GM21367 (cell line): ENCODE measurements around the gene GRIN2C.
"Not testable (repeated sequence)": the region's sequence is repeated elsewhere in the genome, so short reads cannot be mapped to it uniquely, and the experiment has no call there.

Experiments
- ATAC-seq: cut with Tn5 transposase; IDR thresholded peaks from one replicate; pipeline ENCODE4 v1.9.1; 2021; ENCODE audit not compliant: unreplicated experiment

The GRIN2C gene

GRCh38 chr17:74881073-74881472, 21.4 kb upstream of the GRIN2C start:
- ATAC-seq = no peak

GRCh38 chr17:74879308-74879707, 19.6 kb upstream of the GRIN2C start:
- ATAC-seq = no peak

GRCh38 chr17:74878658-74879057, 19.0 kb upstream of the GRIN2C start:
- ATAC-seq = no peak

GRCh38 chr17:74877592-74878548, 18.2 kb upstream of the GRIN2C start:
- ATAC-seq = no peak

GRCh38 chr17:74875977-74876593, 16.4 kb upstream of the GRIN2C start:
- no peak for ATAC-seq

GRCh38 chr17:74875155-74875976, 15.7 kb upstream of the GRIN2C start:
- ATAC-seq = no peak

GRCh38 chr17:74874615-74875037, 14.9 kb upstream of the GRIN2C start:
- ATAC-seq = no peak

- no peak for ATAC-seq
Measured at GRCh38 chr17:74873874-74874614, 14.4 kb upstream of the GRIN2C start.

GRCh38 chr17:74873037-74873873, 13.6 kb upstream of the GRIN2C start:
- peak; percentile 79 for ATAC-seq

GRCh38 chr17:74872313-74873036, 12.8 kb upstream of the GRIN2C start, which contains the start of gene FDXR:
TSS of gene FDXR (minus strand) at chr17:74872994. CDS start at chr17:74872944, 50 bp downstream.
- ATAC-seq = peak; percentile 10

GRCh38 chr17:74871356-74872076, 11.8 kb upstream of the GRIN2C start:
- no peak for ATAC-seq

- ATAC-seq = no peak
Measured at GRCh38 chr17:74870512-74870911, 10.8 kb upstream of the GRIN2C start.

GRCh38 chr17:74870028-74870427, 10.3 kb upstream of the GRIN2C start:
- ATAC-seq = not testable (repeated sequence)

GRCh38 chr17:74868908-74869255, 9.2 kb upstream of the GRIN2C start:
- no peak for ATAC-seq

- no peak for ATAC-seq
Measured at GRCh38 chr17:74868251-74868907, 8.7 kb upstream of the GRIN2C start.

- ATAC-seq = no peak
Measured at GRCh38 chr17:74866198-74866835, 6.6 kb upstream of the GRIN2C start.

- no peak for ATAC-seq
Measured at GRCh38 chr17:74865504-74866197, 6.0 kb upstream of the GRIN2C start.
